ENCODE data around the gene PANX1. TPM values are rescaled to one million over a fixed set of nuclear protein-coding genes. Genes with fewer than 3 reads are reported as not detected.

The PANX1 gene, protein sequence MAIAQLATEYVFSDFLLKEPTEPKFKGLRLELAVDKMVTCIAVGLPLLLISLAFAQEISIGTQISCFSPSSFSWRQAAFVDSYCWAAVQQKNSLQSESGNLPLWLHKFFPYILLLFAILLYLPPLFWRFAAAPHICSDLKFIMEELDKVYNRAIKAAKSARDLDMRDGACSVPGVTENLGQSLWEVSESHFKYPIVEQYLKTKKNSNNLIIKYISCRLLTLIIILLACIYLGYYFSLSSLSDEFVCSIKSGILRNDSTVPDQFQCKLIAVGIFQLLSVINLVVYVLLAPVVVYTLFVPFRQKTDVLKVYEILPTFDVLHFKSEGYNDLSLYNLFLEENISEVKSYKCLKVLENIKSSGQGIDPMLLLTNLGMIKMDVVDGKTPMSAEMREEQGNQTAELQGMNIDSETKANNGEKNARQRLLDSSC
- total RNA-seq = 10 to 100 TPM; 20.0 to 20.3 TPM
- polyA plus RNA-seq = 12.6 TPM

DNA sequence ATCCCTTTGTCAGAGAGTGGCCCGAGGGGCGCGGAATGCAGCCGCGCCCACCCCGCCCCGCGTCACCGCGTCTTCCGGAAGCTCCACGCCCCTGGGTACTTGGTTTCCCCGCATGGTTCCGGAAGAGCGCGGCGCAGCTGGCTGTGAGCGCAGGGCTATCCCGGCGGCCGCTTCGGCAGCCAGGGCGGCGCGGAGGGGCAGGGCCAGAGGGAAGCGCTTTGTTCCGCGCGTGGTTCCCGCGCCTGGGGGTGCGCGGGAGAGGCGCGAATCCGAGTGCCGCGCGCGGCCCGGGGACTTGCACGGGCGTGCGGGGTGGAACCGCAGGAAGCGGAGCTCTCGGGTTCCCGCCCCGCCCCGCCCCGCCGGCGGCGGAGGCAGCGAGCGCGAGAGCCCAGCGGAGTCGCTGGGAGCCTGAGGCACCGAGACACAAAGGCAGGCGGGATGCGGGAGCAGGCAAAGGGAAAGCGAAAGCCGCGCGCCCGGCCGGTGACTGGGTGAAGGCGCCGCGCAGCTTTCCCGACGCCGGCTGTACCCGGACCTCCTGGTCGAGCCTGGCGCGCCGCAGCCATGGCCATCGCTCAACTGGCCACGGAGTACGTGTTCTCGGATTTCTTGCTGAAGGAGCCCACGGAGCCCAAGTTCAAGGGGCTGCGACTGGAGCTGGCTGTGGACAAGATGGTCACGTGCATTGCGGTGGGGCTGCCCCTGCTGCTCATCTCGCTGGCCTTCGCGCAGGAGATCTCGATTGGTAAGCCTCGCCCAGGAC lies at the start of gene PANX1:
PANX1 (plus strand) TSS at position 96 of the 766 bp plus-strand sequence; CDS start at position 568, 472 bp downstream.
- Mint-ChIP-seq H3K9me3 (no peaks in the 10 kb centered on the region), H3K4me3 (no peak within 1 kb of the TSS), H3K27ac (peak within 1 kb of the TSS in 7 of 8 donors; percentile 79 to 100 (median 97)), H3K4me1 (peaks cover 16 to 31% (median 28%) of the 10 kb centered on the region in 3 donors), H3K36me3 (peaks cover 0 to 4% (median 0%) of the 10 kb centered on the region in 3 donors), H3K27me3 (no peaks in the 10 kb centered on the region)
- ChIA-PET POLR2A (interaction anchor here (0.7 to 1.6 kb wide), 3 partner anchors 345 to 1624 kb away, joined by 3 to 6 read pairs (median 3); partner anchors contain the start of genes C11orf54, MED17 and TAF1D), CTCF (interaction anchor here (1.3 to 1.6 kb wide), 2 partner anchors 21 to 58 kb away, joined by 3 read pairs; no protein-coding TSS in a partner anchor)
- peak within 1 kb of the TSS; percentile 97 for H3K4me3 ChIP-seq (ENCODE audit: low read length)
- H3K27ac ChIP-seq (ENCODE audit: low read depth, low read length) = peak within 1 kb of the TSS; percentile 84
- no peaks in the 10 kb centered on the region for H3K9me3 ChIP-seq (ENCODE audit: low read length)
- no peaks in the 10 kb centered on the region for H3K27me3 ChIP-seq (ENCODE audit: insufficient read depth, low read length, poor library complexity, severe bottlenecking)
- no peaks in the 10 kb centered on the region for H3K36me3 ChIP-seq (ENCODE audit: insufficient read depth, low read length)
- peak; percentile 69 to 80 (median 78) for DNase-seq
- peaks cover 44% of the 10 kb centered on the region for H3K4me1 ChIP-seq (ENCODE audit: insufficient read depth, low read length)

DNA sequence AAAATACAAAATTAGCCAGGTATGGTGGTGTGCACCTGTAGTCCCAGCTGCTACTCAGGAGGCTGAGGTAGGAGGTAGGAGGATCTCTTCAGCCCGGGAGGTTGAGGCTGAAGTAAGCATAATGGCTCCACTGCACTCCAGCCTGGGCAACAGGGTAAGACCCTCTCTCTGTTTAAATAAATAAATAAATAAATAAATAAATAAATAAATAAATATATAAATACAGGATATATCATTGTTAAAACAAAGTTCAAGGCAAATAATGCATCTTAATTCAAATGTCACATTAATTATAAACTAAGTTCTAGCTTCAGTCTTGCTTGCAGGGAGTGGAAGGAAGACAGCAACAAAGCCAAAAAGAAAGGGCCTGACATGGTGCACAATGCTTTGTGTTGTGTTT lies 44.5 kb upstream of the PANX1 start:
- Mint-ChIP-seq H3K36me3 (peaks cover 0 to 4% (median 0%) of the 10 kb centered on the region in 3 donors), H3K4me1 (no peaks in the 10 kb centered on the region), H3K27ac (no peak overlapping the region), H3K27me3 (peaks cover 16 to 39% of the 10 kb centered on the region in 2 donors), H3K9me3 (peaks cover 0 to 2% (median 0%) of the 10 kb centered on the region in 5 donors), H3K4me3 (no peak overlapping the region)
- ChIA-PET POLR2A (no interaction called here), CTCF (no interaction called here)
- Histone ChIP-seq H3K36me3 (ENCODE audit: insufficient read depth, low read length) (no peaks in the 10 kb centered on the region), H3K27me3 (ENCODE audit: insufficient read depth, low read length, poor library complexity, severe bottlenecking) (no peaks in the 10 kb centered on the region), H3K4me3 (ENCODE audit: low read length) (no peak overlapping the region), H3K9me3 (ENCODE audit: low read length) (no peaks in the 10 kb centered on the region), H3K4me1 (ENCODE audit: insufficient read depth, low read length) (no peaks in the 10 kb centered on the region), H3K27ac (ENCODE audit: low read depth, low read length) (no peak overlapping the region)
- no peak for DNase-seq

DNA sequence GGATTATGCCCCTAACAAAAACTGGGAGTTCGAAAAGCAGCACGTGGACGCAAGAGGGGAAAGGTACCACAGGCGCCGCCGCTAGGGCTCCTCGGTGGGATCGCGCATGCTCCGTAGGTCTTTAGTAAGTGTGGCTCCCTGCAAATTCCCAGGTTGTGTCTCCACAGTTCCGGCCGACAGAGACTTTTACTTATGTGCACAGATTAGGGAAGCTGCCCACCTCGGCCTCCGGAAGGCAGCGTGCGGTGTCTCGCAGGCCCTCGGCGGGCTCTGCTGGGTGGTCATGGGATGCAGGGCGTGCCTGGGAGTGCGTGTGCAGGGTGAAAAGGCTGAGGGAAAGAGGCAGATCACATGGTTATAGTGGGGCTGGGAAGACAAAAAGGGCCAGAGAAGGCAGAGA lies 39.7 kb upstream of the PANX1 start:
- Histone ChIP-seq H3K4me1 (ENCODE audit: insufficient read depth, low read length) (no peaks in the 10 kb centered on the region), H3K36me3 (ENCODE audit: insufficient read depth, low read length) (no peaks in the 10 kb centered on the region), H3K9me3 (ENCODE audit: low read length) (no peaks in the 10 kb centered on the region), H3K4me3 (ENCODE audit: low read length) (no peak overlapping the region), H3K27me3 (ENCODE audit: insufficient read depth, low read length, poor library complexity, severe bottlenecking) (no peaks in the 10 kb centered on the region), H3K27ac (ENCODE audit: low read depth, low read length) (no peak overlapping the region)
- Mint-ChIP-seq H3K27ac (no peak overlapping the region), H3K4me3 (no peak overlapping the region), H3K27me3 (peaks cover 6 to 14% of the 10 kb centered on the region in 2 donors), H3K9me3 (peaks cover 0 to 11% (median under 1%) of the 10 kb centered on the region in 5 donors), H3K4me1 (no peaks in the 10 kb centered on the region), H3K36me3 (peaks cover 0 to 4% (median 0%) of the 10 kb centered on the region in 3 donors)
- DNase-seq = no peak
- POLR2A ChIA-PET = no interaction called here
- CTCF ChIA-PET = no interaction called here

DNA sequence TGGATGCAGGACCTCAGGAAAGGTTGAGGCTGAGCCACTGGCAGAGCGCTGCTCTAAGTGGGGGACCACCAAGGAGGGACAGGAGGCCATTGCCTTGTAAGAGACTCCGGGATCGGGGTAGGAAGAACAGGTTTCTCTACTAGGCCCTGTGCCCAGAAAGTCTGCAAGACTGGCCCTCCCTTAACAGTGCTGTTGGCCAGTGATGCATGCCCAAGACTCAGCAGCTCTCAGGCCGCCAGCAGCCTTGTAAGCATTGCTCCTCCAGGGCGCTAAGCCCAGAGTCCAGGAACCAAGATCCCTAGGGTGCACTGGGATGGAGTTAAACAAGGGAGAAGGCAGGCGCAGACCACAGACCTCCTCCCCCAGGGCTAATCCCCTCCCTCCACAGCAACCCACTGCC lies 39.3 kb upstream of the PANX1 start:
- H3K4me3 Mint-ChIP-seq = no peak overlapping the region
- peaks cover 0 to 4% (median 0%) of the 10 kb centered on the region in 3 donors for H3K36me3 Mint-ChIP-seq
- H3K27ac Mint-ChIP-seq = no peak overlapping the region
- Histone ChIP-seq H3K27me3 (ENCODE audit: insufficient read depth, low read length, poor library complexity, severe bottlenecking) (no peaks in the 10 kb centered on the region), H3K27ac (ENCODE audit: low read depth, low read length) (no peak overlapping the region), H3K36me3 (ENCODE audit: insufficient read depth, low read length) (no peaks in the 10 kb centered on the region), H3K4me1 (ENCODE audit: insufficient read depth, low read length) (no peaks in the 10 kb centered on the region), H3K9me3 (ENCODE audit: low read length) (no peaks in the 10 kb centered on the region), H3K4me3 (ENCODE audit: low read length) (no peak overlapping the region)
- H3K27me3 Mint-ChIP-seq = peaks cover 6 to 13% of the 10 kb centered on the region in 2 donors
- ChIA-PET POLR2A (no interaction called here), CTCF (no interaction called here)
- no peaks in the 10 kb centered on the region for H3K4me1 Mint-ChIP-seq
- peaks cover 0 to 11% (median 2%) of the 10 kb centered on the region in 5 donors for H3K9me3 Mint-ChIP-seq
- DNase-seq = no peak

DNA sequence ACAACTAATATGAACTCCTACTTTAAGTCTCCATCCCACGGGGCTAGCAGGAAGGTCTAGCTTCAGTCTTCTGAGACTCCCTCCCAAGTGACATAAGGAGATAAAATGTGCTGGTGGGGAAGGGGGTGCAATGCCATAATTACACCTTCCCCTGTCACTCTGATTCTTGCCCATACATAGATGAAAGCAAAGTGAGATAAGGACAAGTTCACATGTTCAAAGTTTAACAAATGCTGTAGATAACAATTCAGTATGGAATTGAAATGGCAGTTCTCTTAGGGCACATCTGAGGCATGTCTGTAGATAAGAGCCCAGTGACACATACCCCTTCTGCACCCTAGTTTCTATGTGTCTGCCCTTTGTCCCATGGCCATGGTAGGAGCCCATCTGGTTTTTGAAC lies 38.2 kb upstream of the PANX1 start:
- Mint-ChIP-seq H3K9me3 (peaks cover 0 to 20% (median 4%) of the 10 kb centered on the region in 5 donors), H3K4me1 (no peaks in the 10 kb centered on the region), H3K4me3 (no peak overlapping the region), H3K27ac (no peak overlapping the region), H3K36me3 (peaks cover 0 to 4% (median 0%) of the 10 kb centered on the region in 3 donors), H3K27me3 (peaks cover 8 to 11% of the 10 kb centered on the region in 2 donors)
- CTCF ChIA-PET = no interaction called here
- DNase-seq = no peak
- Histone ChIP-seq H3K9me3 (ENCODE audit: low read length) (no peaks in the 10 kb centered on the region), H3K36me3 (ENCODE audit: insufficient read depth, low read length) (no peaks in the 10 kb centered on the region), H3K4me1 (ENCODE audit: insufficient read depth, low read length) (no peaks in the 10 kb centered on the region), H3K27ac (ENCODE audit: low read depth, low read length) (no peak overlapping the region), H3K4me3 (ENCODE audit: low read length) (no peak overlapping the region), H3K27me3 (ENCODE audit: insufficient read depth, low read length, poor library complexity, severe bottlenecking) (no peaks in the 10 kb centered on the region)
- POLR2A ChIA-PET = no interaction called here

DNA sequence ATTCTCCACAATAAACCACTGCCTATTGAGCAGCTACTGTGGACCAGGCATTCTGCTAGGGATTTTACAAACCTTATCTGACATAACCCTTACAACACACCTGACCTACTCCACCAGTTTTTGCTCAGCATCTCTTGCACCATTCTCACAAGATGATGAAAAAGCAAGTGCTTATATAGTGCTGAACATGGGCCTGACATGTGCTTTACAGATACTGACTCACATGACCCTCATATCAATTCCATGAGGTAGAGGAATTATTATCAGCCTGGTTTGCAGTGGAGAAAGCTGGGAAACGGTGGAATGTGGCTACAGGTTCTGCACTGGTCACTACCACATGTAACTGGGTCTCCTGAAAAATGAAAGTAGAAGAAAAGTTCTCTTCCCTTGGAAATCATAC lies 37.5 kb upstream of the PANX1 start:
- CTCF ChIA-PET = no interaction called here
- peaks cover 0 to 27% (median 4%) of the 10 kb centered on the region in 5 donors for H3K9me3 Mint-ChIP-seq
- peak overlapping the region in 1 of 8 donors; percentile 40 for H3K27ac Mint-ChIP-seq

DNA sequence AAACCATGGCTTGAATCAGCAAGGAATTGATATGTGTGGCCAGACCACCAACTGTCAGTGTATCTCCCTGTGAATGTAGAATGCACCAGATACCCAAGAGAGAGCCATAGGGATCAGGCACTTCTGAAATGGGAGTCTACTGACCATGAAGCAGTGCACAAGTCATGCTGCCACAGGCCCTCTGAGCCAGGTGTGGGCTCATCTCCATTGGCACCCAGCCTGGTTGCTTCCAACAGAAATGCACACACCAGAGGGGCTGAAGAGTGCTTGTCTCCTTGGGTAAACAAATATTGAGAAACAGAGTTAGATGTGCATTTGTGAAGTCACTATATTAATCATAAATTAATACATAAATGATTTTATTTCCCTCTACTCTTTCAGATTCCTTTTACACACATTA lies 28.4 kb upstream of the PANX1 start:
- Histone ChIP-seq H3K4me3 (ENCODE audit: low read length) (no peak overlapping the region), H3K27me3 (ENCODE audit: insufficient read depth, low read length, poor library complexity, severe bottlenecking) (no peaks in the 10 kb centered on the region), H3K9me3 (ENCODE audit: low read length) (no peaks in the 10 kb centered on the region), H3K4me1 (ENCODE audit: insufficient read depth, low read length) (no peaks in the 10 kb centered on the region), H3K36me3 (ENCODE audit: insufficient read depth, low read length) (no peaks in the 10 kb centered on the region), H3K27ac (ENCODE audit: low read depth, low read length) (no peak overlapping the region)
- Mint-ChIP-seq H3K27me3 (peaks cover 8 to 32% of the 10 kb centered on the region in 2 donors), H3K36me3 (peaks cover 0 to 3% (median 0%) of the 10 kb centered on the region in 3 donors), H3K4me3 (no peak overlapping the region), H3K27ac (no peak overlapping the region), H3K9me3 (peaks cover 0 to 38% (median 4%) of the 10 kb centered on the region in 5 donors), H3K4me1 (no peaks in the 10 kb centered on the region)
- CTCF ChIA-PET = no interaction called here
- POLR2A ChIA-PET = no interaction called here
- DNase-seq = no peak

More for the DNA sequence above, 37.5 kb upstream of the PANX1 start:
- H3K27ac ChIP-seq (ENCODE audit: low read depth, low read length) = no peak overlapping the region
- H3K9me3 ChIP-seq (ENCODE audit: low read length) = no peaks in the 10 kb centered on the region
- no peak overlapping the region for H3K4me3 ChIP-seq (ENCODE audit: low read length)
- Mint-ChIP-seq H3K4me1 (no peaks in the 10 kb centered on the region), H3K27me3 (peaks cover 10 to 11% of the 10 kb centered on the region in 2 donors), H3K4me3 (no peak overlapping the region), H3K36me3 (peaks cover 0 to 4% (median 0%) of the 10 kb centered on the region in 3 donors)
- no peaks in the 10 kb centered on the region for H3K36me3 ChIP-seq (ENCODE audit: insufficient read depth, low read length)
- no peaks in the 10 kb centered on the region for H3K27me3 ChIP-seq (ENCODE audit: insufficient read depth, low read length, poor library complexity, severe bottlenecking)
- DNase-seq = no peak
- H3K4me1 ChIP-seq (ENCODE audit: insufficient read depth, low read length) = no peaks in the 10 kb centered on the region
- POLR2A ChIA-PET = no interaction called here

DNA sequence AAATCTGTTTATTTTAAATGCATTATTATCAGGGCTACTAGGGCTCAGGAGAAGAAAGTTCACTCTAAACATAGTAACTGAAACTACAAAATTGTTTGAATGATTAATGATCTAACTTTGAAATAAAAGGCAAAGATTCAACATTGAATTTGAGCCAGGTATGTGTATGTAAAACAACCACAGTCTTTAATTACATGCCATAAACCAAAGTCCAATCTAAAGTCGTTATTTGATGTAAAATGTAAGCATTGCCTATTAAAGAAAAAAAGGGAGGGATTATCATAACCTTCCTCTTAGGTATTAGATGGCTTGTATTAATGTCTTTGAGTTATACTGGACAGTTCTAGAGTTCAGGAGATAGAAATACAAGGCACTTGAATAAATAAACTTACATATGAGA lies 25.2 kb upstream of the PANX1 start:
- Mint-ChIP-seq H3K36me3 (peaks cover 0 to 6% (median 0%) of the 10 kb centered on the region in 3 donors), H3K4me1 (no peaks in the 10 kb centered on the region)

More for the DNA sequence above, 25.2 kb upstream of the PANX1 start:
- H3K36me3 ChIP-seq (ENCODE audit: insufficient read depth, low read length) = no peaks in the 10 kb centered on the region
- no peak overlapping the region for H3K4me3 ChIP-seq (ENCODE audit: low read length)
- no peak overlapping the region for H3K27ac ChIP-seq (ENCODE audit: low read depth, low read length)
- no peak for DNase-seq
- H3K27me3 ChIP-seq (ENCODE audit: insufficient read depth, low read length, poor library complexity, severe bottlenecking) = no peaks in the 10 kb centered on the region
- no peaks in the 10 kb centered on the region for H3K4me1 ChIP-seq (ENCODE audit: insufficient read depth, low read length)
- H3K9me3 ChIP-seq (ENCODE audit: low read length) = no peaks in the 10 kb centered on the region
- Mint-ChIP-seq H3K4me3 (no peak overlapping the region), H3K27me3 (peaks cover 7 to 41% of the 10 kb centered on the region in 2 donors), H3K9me3 (peaks cover 0 to 15% (median 0%) of the 10 kb centered on the region in 5 donors), H3K27ac (no peak overlapping the region)
- ChIA-PET CTCF (no interaction called here), POLR2A (no interaction called here)
